NT2/D1 (cell line): ENCODE results near the gene C3orf49.

Experiments used
- SUZ12 ChIP-seq: IDR thresholded peaks from 2 replicates; pipeline ENCODE4 v1.6.1; 2011; ENCODE audit not compliant: insufficient read length, insufficient read depth; ENCODE audit errors: extremely low read depth
- YY1 ChIP-seq: IDR thresholded peaks from 2 replicates; pipeline ENCODE4 v1.6.1; 2011; ENCODE audit not compliant: insufficient read length, insufficient read depth
- ZNF274 ChIP-seq: IDR thresholded peaks from 2 replicates; pipeline ENCODE4 v1.6.1; 2011; ENCODE audit warnings: mild to moderate bottlenecking, low read depth, low read length

DNA sequence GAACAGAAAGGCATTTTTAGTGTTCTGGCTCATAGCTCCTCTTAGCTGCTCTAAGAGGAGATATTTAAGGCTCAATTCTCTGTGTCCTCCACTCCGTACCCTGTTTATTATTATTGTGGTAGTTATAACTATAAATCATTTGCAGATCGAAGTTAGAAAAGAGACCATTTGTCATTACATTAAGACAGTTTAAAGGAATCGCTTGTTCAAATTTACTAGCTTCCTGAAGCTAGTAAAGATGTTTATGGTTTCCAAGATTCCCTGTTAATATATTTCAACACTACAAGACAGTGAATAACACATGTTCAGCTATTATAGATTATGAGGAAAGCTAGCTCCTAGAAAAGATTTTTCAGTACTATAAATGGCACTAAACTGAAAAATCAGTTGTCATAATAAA, 57.2 kb downstream of the C3orf49 start:
- TF ChIP-seq YY1 (no peak), ZNF274 (no peak), SUZ12 (no peak)
